GM23338 (cell line): ENCODE results near the gene CFAP97. TPM values are rescaled to one million over a fixed set of nuclear protein-coding genes. Genes with fewer than 3 reads are reported as not detected.

ENCODE experiments used
- ATAC-seq: fragments of 200-7000 bp; cut with Tn5 transposase; 3 replicates; pipeline ENCODE4 v1.9.1; 2020
- DNase-seq: peaks from one replicate; pipeline ENCODE4 v3.0.0-alpha.2; 2015; ENCODE audit warnings: low spot score
- H2AFZ ChIP-seq: fragments of 200-600 bp; sonication (generic); 2 replicates; pipeline ENCODE4 v1.8.0; 2016; ENCODE audit warnings: antibody characterized with exemption, mild to moderate bottlenecking, moderate library complexity
- H3F3A ChIP-seq: fragments of 200-600 bp; sonication (generic); replicated peaks from 2 replicates; pipeline ENCODE4 v1.8.0; 2017; ENCODE audit warnings: antibody characterized with exemption, mixed run types, low read depth
- H3K27ac ChIP-seq: fragments of 200-600 bp; sonication (generic); 2 replicates; pipeline ENCODE4 v1.6.1; 2016; ENCODE audit warnings: low read depth
- H3K27me3 ChIP-seq: fragments of 200-600 bp; sonication (generic); 2 replicates; pipeline ENCODE4 v1.8.0; 2016; ENCODE audit warnings: mild to moderate bottlenecking, mixed run types, moderate library complexity; ENCODE audit not compliant: insufficient read depth
- H3K36me3 ChIP-seq: fragments of 200-600 bp; sonication (generic); 2 replicates; pipeline ENCODE4 v1.8.0; 2016; ENCODE audit warnings: mild to moderate bottlenecking; ENCODE audit not compliant: insufficient read depth
- H3K4me1 ChIP-seq: fragments of 200-600 bp; sonication (generic); 2 replicates; pipeline ENCODE4 v1.8.0; 2016; ENCODE audit warnings: mild to moderate bottlenecking, moderate library complexity; ENCODE audit not compliant: insufficient read depth
- H3K4me2 ChIP-seq: fragments of 200-600 bp; sonication (generic); 2 replicates; pipeline ENCODE4 v1.7.1; 2017; ENCODE audit warnings: mixed run types
- H3K4me3 ChIP-seq: fragments of 200-600 bp; sonication (generic); 2 replicates; pipeline ENCODE4 v1.6.1; 2016; ENCODE audit warnings: mixed run types
- H3K79me2 ChIP-seq: fragments of 200-600 bp; sonication (generic); replicated peaks from 2 replicates; pipeline ENCODE4 v1.8.0; 2017; ENCODE audit warnings: mild to moderate bottlenecking; ENCODE audit not compliant: insufficient read depth
- H3K9me2 ChIP-seq: fragments of 200-600 bp; sonication (generic); 2 replicates; pipeline ENCODE4 v1.8.0; 2017; ENCODE audit not compliant: insufficient read depth
- H4K20me1 ChIP-seq: fragments of 200-600 bp; sonication (generic); replicated peaks from 2 replicates; pipeline ENCODE4 v1.8.0; 2017; ENCODE audit warnings: mild to moderate bottlenecking; ENCODE audit not compliant: insufficient read depth
- H3K27ac Mint-ChIP-seq: 2 replicates; pipeline ENCODE4 v1.8.0; 2020; ENCODE audit warnings: inconsistent platforms, mild to moderate bottlenecking, moderate library complexity, mixed read lengths
- H3K27me3 Mint-ChIP-seq: 3 replicates; pipeline ENCODE4 v1.8.0; 2022; ENCODE audit warnings: low read depth, mild to moderate bottlenecking, moderate library complexity, mixed read lengths, inconsistent platforms; ENCODE audit not compliant: insufficient read depth, poor library complexity
- H3K36me3 Mint-ChIP-seq: 3 replicates; pipeline ENCODE4 v1.8.0; 2021; ENCODE audit warnings: low read depth, mild to moderate bottlenecking, inconsistent platforms, moderate library complexity, mixed read lengths
- H3K4me1 Mint-ChIP-seq: 3 replicates; pipeline ENCODE4 v1.8.0; 2020; ENCODE audit warnings: mild to moderate bottlenecking, inconsistent platforms, mixed read lengths
- H3K4me3 Mint-ChIP-seq: 3 replicates; pipeline ENCODE4 v1.8.0; 2021; ENCODE audit warnings: moderate library complexity, mild to moderate bottlenecking, inconsistent platforms, mixed read lengths
- H3K9me3 Mint-ChIP-seq: 3 replicates; pipeline ENCODE4 v1.8.0; 2020; ENCODE audit warnings: moderate library complexity, mild to moderate bottlenecking, inconsistent platforms, mixed read lengths
- CREB1 ChIP-seq: fragments of 250-450 bp; sonication (Bioruptor Pico); IDR thresholded peaks from 2 replicates; pipeline ENCODE4 v1.5.0; 2020; ENCODE audit warnings: low read depth, mild to moderate bottlenecking, moderate library complexity
- EZH2phosphoT487 ChIP-seq: fragments of 200-600 bp; sonication (generic); IDR thresholded peaks from one replicate; pipeline ENCODE4 v1.8.1; 2018; ENCODE audit warnings: antibody characterized with exemption; ENCODE audit not compliant: unreplicated experiment
- NANOG ChIP-seq: IDR thresholded peaks from 2 replicates; pipeline ENCODE4 v1.6.1; 2016; ENCODE audit warnings: antibody characterized with exemption, borderline replicate concordance
- ZNF114 ChIP-seq: fragments of 250-450 bp; sonication (Bioruptor Pico); IDR thresholded peaks from 2 replicates; pipeline ENCODE4 v1.5.0; 2020; ENCODE audit warnings: mild to moderate bottlenecking, moderate library complexity
- ZNF331 ChIP-seq: fragments of 250-450 bp; sonication (Bioruptor Pico); IDR thresholded peaks from 2 replicates; pipeline ENCODE4 v1.5.0; 2020; ENCODE audit warnings: low read depth, mild to moderate bottlenecking, moderate library complexity
- polyA plus RNA-seq: library from polyadenylated mRNA; unstranded; fragments of >200 nt; fragmentation: Nextera tagmentation; extraction: Ambion mirVana; gene quantifications from 2 replicates; pipeline ENCODE4 v1.2.1, GENCODE V29; 2016
- total RNA-seq: library from RNA; depleted of rRNA; stranded (reverse); fragments of >200 nt; shearing (Covaris generic); gene quantifications from 2 replicates; pipeline ENCODE4 v1.2.3, GENCODE V29; 2014
- TF ChIP-seq, protein P1 (sequence below): fragments of 250-450 bp; sonication (Bioruptor Pico); IDR thresholded peaks from 2 replicates; pipeline ENCODE4 v1.5.0; 2020; ENCODE audit warnings: mild to moderate bottlenecking, moderate library complexity

The CFAP97 gene
- total and polyA plus RNA-seq, 2 experiments from 2014 or later: 37.7 to 73.3 TPM

DNA sequence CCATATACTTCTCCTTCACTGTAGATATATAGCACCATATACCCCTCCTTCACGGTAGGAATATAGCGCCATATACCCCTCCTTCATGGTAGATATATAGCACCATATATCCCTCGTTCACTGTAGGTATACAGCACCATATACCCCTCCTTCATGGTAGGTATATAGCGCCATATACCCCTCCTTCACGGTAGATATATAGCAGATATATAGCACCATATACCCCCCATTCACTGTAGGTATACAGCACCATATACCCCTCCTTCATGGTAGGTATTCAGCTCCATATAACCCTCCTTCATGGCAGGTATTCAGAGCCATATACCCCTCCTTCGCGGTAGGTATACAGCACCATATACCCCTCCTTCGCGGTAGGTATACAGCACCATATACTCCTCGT lies 18.1 kb upstream of the CFAP97 start (continued):
- TF ChIP-seq, protein P1, sequence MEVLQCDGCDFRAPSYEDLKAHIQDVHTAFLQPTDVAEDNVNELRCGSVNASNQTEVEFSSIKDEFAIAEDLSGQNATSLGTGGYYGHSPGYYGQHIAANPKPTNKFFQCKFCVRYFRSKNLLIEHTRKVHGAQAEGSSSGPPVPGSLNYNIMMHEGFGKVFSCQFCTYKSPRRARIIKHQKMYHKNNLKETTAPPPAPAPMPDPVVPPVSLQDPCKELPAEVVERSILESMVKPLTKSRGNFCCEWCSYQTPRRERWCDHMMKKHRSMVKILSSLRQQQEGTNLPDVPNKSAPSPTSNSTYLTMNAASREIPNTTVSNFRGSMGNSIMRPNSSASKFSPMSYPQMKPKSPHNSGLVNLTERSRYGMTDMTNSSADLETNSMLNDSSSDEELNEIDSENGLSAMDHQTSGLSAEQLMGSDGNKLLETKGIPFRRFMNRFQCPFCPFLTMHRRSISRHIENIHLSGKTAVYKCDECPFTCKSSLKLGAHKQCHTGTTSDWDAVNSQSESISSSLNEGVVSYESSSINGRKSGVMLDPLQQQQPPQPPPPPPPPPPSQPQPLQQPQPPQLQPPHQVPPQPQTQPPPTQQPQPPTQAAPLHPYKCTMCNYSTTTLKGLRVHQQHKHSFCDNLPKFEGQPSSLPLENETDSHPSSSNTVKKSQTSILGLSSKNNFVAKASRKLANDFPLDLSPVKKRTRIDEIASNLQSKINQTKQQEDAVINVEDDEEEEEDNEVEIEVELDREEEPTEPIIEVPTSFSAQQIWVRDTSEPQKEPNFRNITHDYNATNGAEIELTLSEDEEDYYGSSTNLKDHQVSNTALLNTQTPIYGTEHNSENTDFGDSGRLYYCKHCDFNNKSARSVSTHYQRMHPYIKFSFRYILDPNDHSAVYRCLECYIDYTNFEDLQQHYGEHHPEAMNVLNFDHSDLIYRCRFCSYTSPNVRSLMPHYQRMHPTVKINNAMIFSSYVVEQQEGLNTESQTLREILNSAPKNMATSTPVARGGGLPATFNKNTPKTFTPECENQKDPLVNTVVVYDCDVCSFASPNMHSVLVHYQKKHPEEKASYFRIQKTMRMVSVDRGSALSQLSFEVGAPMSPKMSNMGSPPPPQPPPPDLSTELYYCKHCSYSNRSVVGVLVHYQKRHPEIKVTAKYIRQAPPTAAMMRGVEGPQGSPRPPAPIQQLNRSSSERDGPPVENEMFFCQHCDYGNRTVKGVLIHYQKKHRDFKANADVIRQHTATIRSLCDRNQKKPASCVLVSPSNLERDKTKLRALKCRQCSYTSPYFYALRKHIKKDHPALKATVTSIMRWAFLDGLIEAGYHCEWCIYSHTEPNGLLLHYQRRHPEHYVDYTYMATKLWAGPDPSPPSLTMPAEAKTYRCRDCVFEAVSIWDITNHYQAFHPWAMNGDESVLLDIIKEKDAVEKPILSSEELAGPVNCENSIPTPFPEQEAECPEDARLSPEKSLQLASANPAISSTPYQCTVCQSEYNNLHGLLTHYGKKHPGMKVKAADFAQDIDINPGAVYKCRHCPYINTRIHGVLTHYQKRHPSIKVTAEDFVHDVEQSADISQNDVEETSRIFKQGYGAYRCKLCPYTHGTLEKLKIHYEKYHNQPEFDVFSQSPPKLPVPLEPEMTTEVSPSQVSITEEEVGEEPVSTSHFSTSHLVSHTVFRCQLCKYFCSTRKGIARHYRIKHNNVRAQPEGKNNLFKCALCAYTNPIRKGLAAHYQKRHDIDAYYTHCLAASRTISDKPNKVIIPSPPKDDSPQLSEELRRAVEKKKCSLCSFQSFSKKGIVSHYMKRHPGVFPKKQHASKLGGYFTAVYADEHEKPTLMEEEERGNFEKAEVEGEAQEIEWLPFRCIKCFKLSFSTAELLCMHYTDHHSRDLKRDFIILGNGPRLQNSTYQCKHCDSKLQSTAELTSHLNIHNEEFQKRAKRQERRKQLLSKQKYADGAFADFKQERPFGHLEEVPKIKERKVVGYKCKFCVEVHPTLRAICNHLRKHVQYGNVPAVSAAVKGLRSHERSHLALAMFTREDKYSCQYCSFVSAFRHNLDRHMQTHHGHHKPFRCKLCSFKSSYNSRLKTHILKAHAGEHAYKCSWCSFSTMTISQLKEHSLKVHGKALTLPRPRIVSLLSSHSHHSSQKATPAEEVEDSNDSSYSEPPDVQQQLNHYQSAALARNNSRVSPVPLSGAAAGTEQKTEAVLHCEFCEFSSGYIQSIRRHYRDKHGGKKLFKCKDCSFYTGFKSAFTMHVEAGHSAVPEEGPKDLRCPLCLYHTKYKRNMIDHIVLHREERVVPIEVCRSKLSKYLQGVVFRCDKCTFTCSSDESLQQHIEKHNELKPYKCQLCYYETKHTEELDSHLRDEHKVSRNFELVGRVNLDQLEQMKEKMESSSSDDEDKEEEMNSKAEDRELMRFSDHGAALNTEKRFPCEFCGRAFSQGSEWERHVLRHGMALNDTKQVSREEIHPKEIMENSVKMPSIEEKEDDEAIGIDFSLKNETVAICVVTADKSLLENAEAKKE: no peak
- no peak for TF ChIP-seq ZNF331

DNA sequence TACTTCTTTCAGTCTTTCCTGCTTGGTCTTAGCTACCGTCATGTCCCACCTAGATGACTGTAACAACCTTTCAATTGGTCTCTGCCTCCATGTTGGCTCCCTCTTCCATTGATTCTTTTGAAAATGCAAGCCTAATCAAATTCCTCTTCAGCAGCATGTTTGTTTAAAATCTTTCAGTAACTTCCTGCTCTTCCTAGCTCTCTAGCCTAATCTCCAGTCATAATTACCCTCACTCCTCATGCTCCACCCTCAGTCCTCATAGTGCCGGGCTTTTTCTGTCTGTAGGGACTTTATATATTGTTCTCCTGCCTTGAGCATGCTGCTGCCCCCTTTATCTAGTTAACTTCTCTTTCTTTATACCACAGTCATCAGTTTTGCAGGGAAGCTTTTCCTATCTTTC lies 17.7 kb upstream of the CFAP97 start:
- no peaks in the 10 kb centered on the region for H3K36me3 ChIP-seq
- no peak overlapping the region for H3K27ac ChIP-seq
- H3K4me3 Mint-ChIP-seq: no peak overlapping the region
- H3K4me2 ChIP-seq: no peak overlapping the region
- no peak overlapping the region for H2AFZ ChIP-seq
- no peaks in the 10 kb centered on the region for H3K9me2 ChIP-seq
- H3K27ac Mint-ChIP-seq: 0 out of 2 replicates have a peak overlapping the region, but pooled peaks have one; percentile 1
- H3K9me3 Mint-ChIP-seq: no peaks in the 10 kb centered on the region; the same call in 2 of the 3 replicates
- H3F3A ChIP-seq: 0 out of 2 replicates have a peak, but pooled peaks cover 6% of the 10 kb centered on the region
- peaks cover 70% of the 10 kb centered on the region for H3K79me2 ChIP-seq
- H3K27me3 Mint-ChIP-seq: no peaks in the 10 kb centered on the region
- ATAC-seq: no peak
- no peak for DNase-seq
- H3K27me3 ChIP-seq: no peaks in the 10 kb centered on the region
- no peak for TF ChIP-seq NANOG
- no peak for TF ChIP-seq CREB1 (CRISPR knock-in tag)
- TF ChIP-seq ZNF114: no peak
- TF ChIP-seq, protein P1: no peak
- no peak for TF ChIP-seq EZH2phosphoT487
- peaks cover 26% of the 10 kb centered on the region for H3K4me1 Mint-ChIP-seq
- H4K20me1 ChIP-seq: no peaks in the 10 kb centered on the region; the same call in 1 of the 2 replicates
- peaks cover 15% of the 10 kb centered on the region for H3K4me1 ChIP-seq
- no peak overlapping the region for H3K4me3 ChIP-seq
- no peaks in the 10 kb centered on the region; the same call in 2 of the 3 replicates for H3K36me3 Mint-ChIP-seq
